GM23338 (cell line): ENCODE measurements around the gene CTSW. TPM values are rescaled to one million over a fixed set of nuclear protein-coding genes. Genes with fewer than 3 reads are reported as not detected.

Experiments
- ATAC-seq: fragments of 200-7000 bp; cut with Tn5 transposase; 3 replicates; pipeline ENCODE4 v1.9.1; 2020
- DNase-seq: peaks from one replicate; pipeline ENCODE4 v3.0.0-alpha.2; 2015; ENCODE audit warnings: low spot score
- H2AFZ ChIP-seq: fragments of 200-600 bp; sonication (generic); 2 replicates; pipeline ENCODE4 v1.8.0; 2016; ENCODE audit warnings: antibody characterized with exemption, mild to moderate bottlenecking, moderate library complexity
- H3F3A ChIP-seq: fragments of 200-600 bp; sonication (generic); replicated peaks from 2 replicates; pipeline ENCODE4 v1.8.0; 2017; ENCODE audit warnings: antibody characterized with exemption, mixed run types, low read depth
- H3K27ac ChIP-seq: fragments of 200-600 bp; sonication (generic); 2 replicates; pipeline ENCODE4 v1.6.1; 2016; ENCODE audit warnings: low read depth
- H3K27me3 ChIP-seq: fragments of 200-600 bp; sonication (generic); 2 replicates; pipeline ENCODE4 v1.8.0; 2016; ENCODE audit warnings: mild to moderate bottlenecking, mixed run types, moderate library complexity; ENCODE audit not compliant: insufficient read depth
- H3K36me3 ChIP-seq: fragments of 200-600 bp; sonication (generic); 2 replicates; pipeline ENCODE4 v1.8.0; 2016; ENCODE audit warnings: mild to moderate bottlenecking; ENCODE audit not compliant: insufficient read depth
- H3K4me1 ChIP-seq: fragments of 200-600 bp; sonication (generic); 2 replicates; pipeline ENCODE4 v1.8.0; 2016; ENCODE audit warnings: mild to moderate bottlenecking, moderate library complexity; ENCODE audit not compliant: insufficient read depth
- H3K4me2 ChIP-seq: fragments of 200-600 bp; sonication (generic); 2 replicates; pipeline ENCODE4 v1.7.1; 2017; ENCODE audit warnings: mixed run types
- H3K4me3 ChIP-seq: fragments of 200-600 bp; sonication (generic); 2 replicates; pipeline ENCODE4 v1.6.1; 2016; ENCODE audit warnings: mixed run types
- H3K79me2 ChIP-seq: fragments of 200-600 bp; sonication (generic); replicated peaks from 2 replicates; pipeline ENCODE4 v1.8.0; 2017; ENCODE audit warnings: mild to moderate bottlenecking; ENCODE audit not compliant: insufficient read depth
- H3K9me2 ChIP-seq: fragments of 200-600 bp; sonication (generic); 2 replicates; pipeline ENCODE4 v1.8.0; 2017; ENCODE audit not compliant: insufficient read depth
- H4K20me1 ChIP-seq: fragments of 200-600 bp; sonication (generic); replicated peaks from 2 replicates; pipeline ENCODE4 v1.8.0; 2017; ENCODE audit warnings: mild to moderate bottlenecking; ENCODE audit not compliant: insufficient read depth
- H3K27ac Mint-ChIP-seq: 2 replicates; pipeline ENCODE4 v1.8.0; 2020; ENCODE audit warnings: inconsistent platforms, mild to moderate bottlenecking, moderate library complexity, mixed read lengths
- H3K27me3 Mint-ChIP-seq: 3 replicates; pipeline ENCODE4 v1.8.0; 2022; ENCODE audit warnings: low read depth, mild to moderate bottlenecking, moderate library complexity, mixed read lengths, inconsistent platforms; ENCODE audit not compliant: insufficient read depth, poor library complexity
- H3K36me3 Mint-ChIP-seq: 3 replicates; pipeline ENCODE4 v1.8.0; 2021; ENCODE audit warnings: low read depth, mild to moderate bottlenecking, inconsistent platforms, moderate library complexity, mixed read lengths
- H3K4me1 Mint-ChIP-seq: 3 replicates; pipeline ENCODE4 v1.8.0; 2020; ENCODE audit warnings: mild to moderate bottlenecking, inconsistent platforms, mixed read lengths
- H3K4me3 Mint-ChIP-seq: 3 replicates; pipeline ENCODE4 v1.8.0; 2021; ENCODE audit warnings: moderate library complexity, mild to moderate bottlenecking, inconsistent platforms, mixed read lengths
- H3K9me3 Mint-ChIP-seq: 3 replicates; pipeline ENCODE4 v1.8.0; 2020; ENCODE audit warnings: moderate library complexity, mild to moderate bottlenecking, inconsistent platforms, mixed read lengths
- CREB1 ChIP-seq: fragments of 250-450 bp; sonication (Bioruptor Pico); IDR thresholded peaks from 2 replicates; pipeline ENCODE4 v1.5.0; 2020; ENCODE audit warnings: low read depth, mild to moderate bottlenecking, moderate library complexity
- EZH2 ChIP-seq: fragments of 200-600 bp; sonication (generic); IDR thresholded peaks from one replicate; pipeline ENCODE4 v1.8.0; 2017; ENCODE audit warnings: antibody characterized with exemption, mild to moderate bottlenecking, low read depth; ENCODE audit not compliant: unreplicated experiment
- EZH2phosphoT487 ChIP-seq: fragments of 200-600 bp; sonication (generic); IDR thresholded peaks from one replicate; pipeline ENCODE4 v1.8.1; 2018; ENCODE audit warnings: antibody characterized with exemption; ENCODE audit not compliant: unreplicated experiment
- NANOG ChIP-seq: IDR thresholded peaks from 2 replicates; pipeline ENCODE4 v1.6.1; 2016; ENCODE audit warnings: antibody characterized with exemption, borderline replicate concordance
- POLR2AphosphoS5 ChIP-seq: IDR thresholded peaks from 2 replicates; pipeline ENCODE4 v1.6.1; 2016; ENCODE audit warnings: antibody characterized with exemption, low read depth
- STAT1 ChIP-seq: IDR thresholded peaks from one replicate; pipeline ENCODE4 v1.6.1; 2016; ENCODE audit warnings: antibody characterized with exemption; ENCODE audit not compliant: unreplicated experiment
- polyA plus RNA-seq: library from polyadenylated mRNA; unstranded; fragments of >200 nt; fragmentation: Nextera tagmentation; extraction: Ambion mirVana; gene quantifications from 2 replicates; pipeline ENCODE4 v1.2.1, GENCODE V29; 2016
- total RNA-seq: library from RNA; depleted of rRNA; stranded (reverse); fragments of >200 nt; shearing (Covaris generic); gene quantifications from 2 replicates; pipeline ENCODE4 v1.2.3, GENCODE V29; 2014
- TF ChIP-seq, protein P1 (sequence below), 2 experiments: fragments of 200-600 bp in 1 of 2; sonication (generic) in 1 of 2; conservative IDR thresholded peaks; 2 replicates each; pipeline versions ENCODE4 v1.5.1 to v1.6.1; 2016 to 2017; ENCODE audit warnings: antibody characterized with exemption in 2 of 2, low read depth in 2 of 2, mild to moderate bottlenecking in 2 of 2, moderate library complexity in 1 of 2
- TF ChIP-seq, protein P2 (sequence below): IDR thresholded peaks from 2 replicates; pipeline ENCODE4 v1.6.1; 2016; ENCODE audit warnings: antibody characterized with exemption

Gene CTSW
- total and polyA plus RNA-seq, 2 experiments from 2014 or later, result not detected

DNA sequence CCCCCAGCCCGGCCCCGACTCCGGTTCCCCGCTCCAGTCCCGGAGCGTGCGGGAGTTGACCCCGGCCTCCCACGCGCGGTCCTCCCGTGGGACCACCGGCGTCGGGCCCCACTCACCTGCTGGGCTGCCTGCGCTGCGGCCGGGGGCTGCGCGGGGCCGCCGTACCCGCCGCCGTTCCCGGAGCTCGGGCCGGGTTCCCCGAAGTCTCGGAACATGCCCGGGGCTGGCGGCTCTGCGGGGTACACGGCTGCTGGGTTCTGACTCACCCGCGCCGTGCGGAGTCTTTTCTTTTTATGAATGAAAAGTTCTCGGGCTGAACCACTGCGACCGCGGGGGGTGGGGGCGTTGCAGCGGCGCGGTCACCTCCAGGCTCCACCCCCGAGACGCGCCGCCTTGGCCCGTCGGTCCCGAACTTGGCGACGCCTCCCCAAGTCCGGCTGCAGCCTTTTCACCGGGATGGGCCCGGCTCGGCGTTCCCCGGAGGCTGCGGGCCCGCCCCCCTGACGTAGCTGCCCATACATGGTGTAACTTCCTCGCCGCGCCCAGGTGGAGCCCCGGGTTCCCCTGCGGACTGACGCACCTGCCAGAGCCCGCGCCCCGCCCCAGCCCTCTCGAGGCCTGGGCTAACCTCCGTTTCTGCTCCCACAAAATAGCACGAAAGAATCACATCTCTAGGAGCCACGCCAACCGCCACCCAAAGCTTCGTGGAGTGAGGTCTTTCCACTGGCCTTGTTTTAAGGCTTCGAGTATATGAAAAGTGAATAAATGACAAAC lies 20.7 kb downstream of the CTSW start, which contains the start of gene FOSL1:
FOSL1 (minus strand) TSS at position 264 of the 774 bp plus-strand sequence; CDS start at position 215, 49 bp downstream.
- Mint-ChIP-seq H3K36me3 (peaks cover 1% of the 10 kb centered on the region; the same call in 1 of the 3 replicates), H3K9me3 (peaks cover 2% of the 10 kb centered on the region; the same call in 1 of the 3 replicates), H3K4me3 (peak within 1 kb of the TSS; percentile 74), H3K4me1 (peaks cover 7% of the 10 kb centered on the region; the same call in 2 of the 3 replicates), H3K27ac (no peak within 1 kb of the TSS), H3K27me3 (peaks cover 55% of the 10 kb centered on the region)
- peak; percentile 98 for DNase-seq
- peak within 1 kb of the TSS; percentile 85 for H3K4me2 ChIP-seq
- no peak within 1 kb of the TSS for H3K27ac ChIP-seq
- TF ChIP-seq, protein P1, sequence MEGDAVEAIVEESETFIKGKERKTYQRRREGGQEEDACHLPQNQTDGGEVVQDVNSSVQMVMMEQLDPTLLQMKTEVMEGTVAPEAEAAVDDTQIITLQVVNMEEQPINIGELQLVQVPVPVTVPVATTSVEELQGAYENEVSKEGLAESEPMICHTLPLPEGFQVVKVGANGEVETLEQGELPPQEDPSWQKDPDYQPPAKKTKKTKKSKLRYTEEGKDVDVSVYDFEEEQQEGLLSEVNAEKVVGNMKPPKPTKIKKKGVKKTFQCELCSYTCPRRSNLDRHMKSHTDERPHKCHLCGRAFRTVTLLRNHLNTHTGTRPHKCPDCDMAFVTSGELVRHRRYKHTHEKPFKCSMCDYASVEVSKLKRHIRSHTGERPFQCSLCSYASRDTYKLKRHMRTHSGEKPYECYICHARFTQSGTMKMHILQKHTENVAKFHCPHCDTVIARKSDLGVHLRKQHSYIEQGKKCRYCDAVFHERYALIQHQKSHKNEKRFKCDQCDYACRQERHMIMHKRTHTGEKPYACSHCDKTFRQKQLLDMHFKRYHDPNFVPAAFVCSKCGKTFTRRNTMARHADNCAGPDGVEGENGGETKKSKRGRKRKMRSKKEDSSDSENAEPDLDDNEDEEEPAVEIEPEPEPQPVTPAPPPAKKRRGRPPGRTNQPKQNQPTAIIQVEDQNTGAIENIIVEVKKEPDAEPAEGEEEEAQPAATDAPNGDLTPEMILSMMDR (conservative IDR thresholded peaks at IDR 0.05; ENCODE audit: low read depth in 2 of 2), result no peak
- no peak for TF ChIP-seq STAT1
- TF ChIP-seq, protein P2, sequence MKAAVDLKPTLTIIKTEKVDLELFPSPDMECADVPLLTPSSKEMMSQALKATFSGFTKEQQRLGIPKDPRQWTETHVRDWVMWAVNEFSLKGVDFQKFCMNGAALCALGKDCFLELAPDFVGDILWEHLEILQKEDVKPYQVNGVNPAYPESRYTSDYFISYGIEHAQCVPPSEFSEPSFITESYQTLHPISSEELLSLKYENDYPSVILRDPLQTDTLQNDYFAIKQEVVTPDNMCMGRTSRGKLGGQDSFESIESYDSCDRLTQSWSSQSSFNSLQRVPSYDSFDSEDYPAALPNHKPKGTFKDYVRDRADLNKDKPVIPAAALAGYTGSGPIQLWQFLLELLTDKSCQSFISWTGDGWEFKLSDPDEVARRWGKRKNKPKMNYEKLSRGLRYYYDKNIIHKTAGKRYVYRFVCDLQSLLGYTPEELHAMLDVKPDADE, result no peak
- TF ChIP-seq CREB1 (CRISPR knock-in tag), result peak; percentile 91
- no peak for TF ChIP-seq NANOG
- peak; percentile 39; the same call in 1 of the 2 replicates for TF ChIP-seq POLR2AphosphoS5
- H3K27me3 ChIP-seq, result peaks cover 59% of the 10 kb centered on the region
- no peaks in the 10 kb centered on the region for H3K36me3 ChIP-seq
- peaks cover 16% of the 10 kb centered on the region for H3F3A ChIP-seq
- no peaks in the 10 kb centered on the region for H3K79me2 ChIP-seq
- peak within 1 kb of the TSS; percentile 74 for H3K4me3 ChIP-seq
- H3K4me1 ChIP-seq, result peaks cover 8% of the 10 kb centered on the region
- H3K9me2 ChIP-seq, result no peaks in the 10 kb centered on the region
- peak; percentile 89 for ATAC-seq
- H4K20me1 ChIP-seq, result no peaks in the 10 kb centered on the region
- peak within 1 kb of the TSS; percentile 94 for H2AFZ ChIP-seq

DNA sequence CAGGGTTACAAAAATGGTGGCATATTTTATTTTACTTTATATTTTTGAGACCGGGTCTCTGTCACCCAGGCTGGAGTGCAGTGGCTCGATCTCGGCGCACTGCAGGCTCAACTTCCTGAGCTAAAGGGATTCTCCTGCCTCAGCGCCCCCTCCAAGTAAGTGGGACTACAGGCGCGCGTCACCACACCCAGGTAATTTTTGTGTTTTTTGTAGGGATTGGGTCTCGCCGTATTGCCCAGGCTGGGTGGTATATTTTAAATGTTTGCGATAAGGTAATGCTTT lies 21.2 kb downstream of the CTSW start:
- H3K36me3 Mint-ChIP-seq, result no peaks in the 10 kb centered on the region
- Histone ChIP-seq H4K20me1 (no peaks in the 10 kb centered on the region), H3K4me3 (peak overlapping the region; percentile 74; the same call in 1 of the 2 replicates), H3K9me2 (no peaks in the 10 kb centered on the region), H3F3A (peaks cover 16% of the 10 kb centered on the region), H3K27ac (no peak overlapping the region), H3K79me2 (no peaks in the 10 kb centered on the region), H3K4me1 (peaks cover 8% of the 10 kb centered on the region), H3K4me2 (peak overlapping the region; percentile 78), H2AFZ (no peak overlapping the region), H3K27me3 (peaks cover 60% of the 10 kb centered on the region), H3K36me3 (no peaks in the 10 kb centered on the region)
- peaks cover 57% of the 10 kb centered on the region for H3K27me3 Mint-ChIP-seq
- no peak for DNase-seq
- no peak overlapping the region for H3K27ac Mint-ChIP-seq
- peak overlapping the region; percentile 58 for H3K4me3 Mint-ChIP-seq
- H3K4me1 Mint-ChIP-seq, result peaks cover 7% of the 10 kb centered on the region; the same call in 2 of the 3 replicates
- no peak for TF ChIP-seq EZH2
- TF ChIP-seq EZH2phosphoT487, result no peak
- no peak for TF ChIP-seq STAT1
- TF ChIP-seq, protein P2, result no peak
- peaks cover 2% of the 10 kb centered on the region; the same call in 1 of the 3 replicates for H3K9me3 Mint-ChIP-seq
- no peak for ATAC-seq
